MCF 10A (cell line): Measurements from ENCODE around the gene ZBTB11. TPM values are rescaled to one million over a fixed set of nuclear protein-coding genes. Genes with fewer than 3 reads are reported as not detected.
"Not testable (repeated sequence)": the region's sequence is repeated elsewhere in the genome, so short reads cannot be mapped to it uniquely, and the experiment has no call there.

ENCODE experiments used
- BruUV-seq: library from RNA; stranded (reverse); fragments of 400-500 nt; replicated peaks from 2 replicates; lab custom pipeline; 2021; lab: Mats Ljungman, UMichigan
- CTCF ChIA-PET: fragments of 300-600 bp; sonication (Branson Sonifier 250); formaldehyde crosslinking; extraction: SDS; loops from one replicate; lab custom pipeline; 2021; ENCODE audit warnings: antibody characterized with exemption, inconsistent platforms; lab: Yijun Ruan, JAX
- POLR2A ChIA-PET: fragments of 300-600, 350-650 bp; sonication (Branson Sonifier 250); formaldehyde crosslinking; extraction: SDS; loops from one replicate; lab custom pipeline; 2020; ENCODE audit warnings: antibody characterized with exemption, inconsistent platforms; lab: Yijun Ruan, JAX
- DNase-seq: peaks from one replicate; pipeline ENCODE4 v3.0.0-alpha.2; 2018; ENCODE audit not compliant: unreplicated experiment
- H3K27ac Mint-ChIP-seq: one replicate; pipeline ENCODE4 v1.8.0; 2022; ENCODE audit warnings: mild to moderate bottlenecking, low read depth, mixed read lengths; ENCODE audit not compliant: unreplicated experiment
- H3K27me3 Mint-ChIP-seq: one replicate; pipeline ENCODE4 v1.8.0; 2022; ENCODE audit warnings: mixed read lengths; ENCODE audit not compliant: insufficient read depth, unreplicated experiment
- H3K36me3 Mint-ChIP-seq: one replicate; pipeline ENCODE4 v1.8.0; 2022; ENCODE audit warnings: mild to moderate bottlenecking, moderate library complexity, mixed read lengths; ENCODE audit not compliant: insufficient read depth, unreplicated experiment
- H3K4me1 Mint-ChIP-seq: one replicate; pipeline ENCODE4 v1.8.0; 2022; ENCODE audit warnings: mixed read lengths; ENCODE audit not compliant: insufficient read depth, unreplicated experiment
- H3K4me3 Mint-ChIP-seq: one replicate; pipeline ENCODE4 v1.8.0; 2022; ENCODE audit warnings: mild to moderate bottlenecking, moderate library complexity, mixed read lengths; ENCODE audit not compliant: unreplicated experiment
- H3K9me3 Mint-ChIP-seq: one replicate; pipeline ENCODE4 v1.8.0; 2022; ENCODE audit warnings: mixed read lengths; ENCODE audit not compliant: unreplicated experiment
- intact Hi-C: fragments of 100-400 bp; cut with micrococcal nuclease; formaldehyde crosslinking; loops from 2 replicates; pipeline ENCODE4 v1.14.1; 2022
- total RNA-seq: library from RNA; stranded (reverse); gene quantifications from 2 replicates; pipeline ENCODE4 v1.2.3, GENCODE V29; 2022
- TF ChIP-seq, protein P1 (sequence below): fragments of 200-600 bp; IDR thresholded peaks from one replicate; pipeline ENCODE4 v1.8.0; 2022; ENCODE audit warnings: antibody characterized with exemption, mild to moderate bottlenecking; ENCODE audit not compliant: unreplicated experiment

ZBTB11 gene
- total RNA-seq, 1 experiment from 2014 or later = 28.9 TPM

DNA sequence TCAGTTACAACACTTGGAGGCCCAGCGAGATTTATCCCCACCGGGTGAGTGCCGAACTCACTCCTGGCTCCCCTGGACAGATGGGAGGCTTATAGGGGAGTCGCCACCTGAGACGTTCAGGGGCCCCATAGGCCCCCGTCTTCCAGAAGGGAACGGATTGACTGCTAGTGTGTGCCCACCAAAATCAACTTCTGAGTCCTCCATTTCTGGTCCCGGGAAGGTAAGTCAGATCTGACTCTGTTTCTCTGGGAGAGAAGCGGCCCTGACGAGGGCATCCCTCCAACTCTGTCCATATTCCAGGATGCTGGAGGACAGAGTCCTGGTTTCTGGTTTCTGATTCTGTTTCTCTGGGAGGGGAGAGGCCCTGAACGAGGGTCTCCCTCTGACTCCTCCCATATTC is 44.3 kb downstream of the ZBTB11 start:
- Mint-ChIP-seq H3K4me3 (no peak overlapping the region), H3K27me3 (no peaks in the 10 kb centered on the region), H3K4me1 (peaks cover 5% of the 10 kb centered on the region), H3K9me3 (no peaks in the 10 kb centered on the region), H3K27ac (no peak overlapping the region), H3K36me3 (peaks cover 7% of the 10 kb centered on the region)
- TF ChIP-seq, protein P1, sequence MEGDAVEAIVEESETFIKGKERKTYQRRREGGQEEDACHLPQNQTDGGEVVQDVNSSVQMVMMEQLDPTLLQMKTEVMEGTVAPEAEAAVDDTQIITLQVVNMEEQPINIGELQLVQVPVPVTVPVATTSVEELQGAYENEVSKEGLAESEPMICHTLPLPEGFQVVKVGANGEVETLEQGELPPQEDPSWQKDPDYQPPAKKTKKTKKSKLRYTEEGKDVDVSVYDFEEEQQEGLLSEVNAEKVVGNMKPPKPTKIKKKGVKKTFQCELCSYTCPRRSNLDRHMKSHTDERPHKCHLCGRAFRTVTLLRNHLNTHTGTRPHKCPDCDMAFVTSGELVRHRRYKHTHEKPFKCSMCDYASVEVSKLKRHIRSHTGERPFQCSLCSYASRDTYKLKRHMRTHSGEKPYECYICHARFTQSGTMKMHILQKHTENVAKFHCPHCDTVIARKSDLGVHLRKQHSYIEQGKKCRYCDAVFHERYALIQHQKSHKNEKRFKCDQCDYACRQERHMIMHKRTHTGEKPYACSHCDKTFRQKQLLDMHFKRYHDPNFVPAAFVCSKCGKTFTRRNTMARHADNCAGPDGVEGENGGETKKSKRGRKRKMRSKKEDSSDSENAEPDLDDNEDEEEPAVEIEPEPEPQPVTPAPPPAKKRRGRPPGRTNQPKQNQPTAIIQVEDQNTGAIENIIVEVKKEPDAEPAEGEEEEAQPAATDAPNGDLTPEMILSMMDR = no peak
- DNase-seq = no peak
- CTCF ChIA-PET = no interaction called here
- no TSS peak for BruUV-seq
- POLR2A ChIA-PET = no interaction called here
- intact Hi-C loops = no loop called here

DNA sequence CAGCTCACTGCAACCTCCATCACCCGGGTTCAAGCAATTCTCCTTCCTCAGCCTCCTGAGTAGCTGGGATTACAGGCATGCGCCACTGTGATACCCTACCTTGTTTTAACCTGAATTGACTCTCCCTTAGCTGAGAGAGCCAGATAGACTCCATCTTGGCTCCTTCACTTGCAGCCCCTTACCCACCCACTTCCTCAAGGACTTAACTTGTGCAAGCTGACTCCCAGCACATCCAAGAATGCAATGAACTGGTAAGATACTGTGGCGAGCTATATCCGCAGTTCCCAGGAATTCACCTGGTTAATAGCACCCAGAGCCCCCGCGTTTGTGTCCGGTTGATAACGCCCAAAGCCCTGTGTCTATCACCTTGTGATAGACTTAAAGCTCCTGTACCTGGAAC is 45.0 kb downstream of the ZBTB11 start:
- DNase-seq, H3K36me3 Mint-ChIP-seq, H3K4me1 Mint-ChIP-seq, H3K4me3 Mint-ChIP-seq, BruUV-seq, H3K27ac Mint-ChIP-seq, intact Hi-C loops, H3K9me3 Mint-ChIP-seq, H3K27me3 Mint-ChIP-seq: not testable (repeated sequence)
- POLR2A ChIA-PET = interaction anchor here (0.6 to 0.7 kb wide), 2 partner anchors 16 to 57 kb away, joined by 3 read pairs; no protein-coding TSS in a partner anchor
- CTCF ChIA-PET = interaction anchor here (0.8 to 1.7 kb wide), 2 partner anchors 58 to 76 kb away, joined by 3 to 4 read pairs; partner anchors contain the start of gene PCNP

DNA sequence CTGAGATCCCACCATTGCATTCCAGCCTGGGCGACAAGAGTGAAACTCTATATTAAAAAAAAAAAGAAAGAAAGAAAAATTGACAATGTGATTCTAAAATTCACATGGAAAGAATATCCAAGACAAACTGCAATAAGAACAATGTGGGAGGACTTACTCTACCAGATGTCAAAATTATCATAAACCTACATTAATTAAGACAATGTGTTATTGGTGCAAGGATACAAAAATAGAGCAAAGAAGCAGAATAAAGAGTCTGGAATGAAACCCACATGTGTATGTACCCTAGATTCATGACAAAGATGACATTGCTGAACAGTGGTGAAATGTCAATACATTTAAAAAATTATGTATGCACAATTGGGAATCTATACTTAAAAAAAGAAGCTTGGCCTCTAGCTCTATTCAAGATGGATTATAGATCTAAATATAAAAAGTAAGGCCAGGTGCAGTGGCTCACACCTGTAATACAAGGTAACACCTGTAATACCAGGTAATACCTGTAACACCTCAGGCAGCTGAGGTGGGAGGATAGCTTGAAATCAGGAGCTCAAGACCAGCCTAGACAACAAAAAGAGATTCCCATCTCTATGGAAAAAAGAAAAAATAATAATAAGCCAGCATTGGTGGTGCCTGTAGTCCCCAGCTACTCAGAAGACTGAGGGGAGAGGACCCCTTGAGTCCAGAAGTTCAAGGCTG is 45.7 kb downstream of the ZBTB11 start:
- no peak overlapping the region for H3K27ac Mint-ChIP-seq
- H3K4me1 Mint-ChIP-seq = peaks cover 1% of the 10 kb centered on the region
- ChIA-PET CTCF (interaction anchor here (0.6 to 1.7 kb wide), 4 partner anchors 18 to 1988 kb away, joined by 3 to 4 read pairs (median 4); partner anchors contain the start of gene PCNP), POLR2A (interaction anchor here (0.6 to 0.7 kb wide), 3 partner anchors 15 to 56 kb away, joined by 3 to 5 read pairs (median 3); no protein-coding TSS in a partner anchor)
- BruUV-seq = no TSS peak
- no peak overlapping the region for H3K4me3 Mint-ChIP-seq
- no peak for DNase-seq
- H3K27me3 Mint-ChIP-seq = no peaks in the 10 kb centered on the region
- intact Hi-C loops = no loop called here
- no peaks in the 10 kb centered on the region for H3K9me3 Mint-ChIP-seq
- TF ChIP-seq, protein P1 = no peak
- peaks cover 7% of the 10 kb centered on the region for H3K36me3 Mint-ChIP-seq

DNA sequence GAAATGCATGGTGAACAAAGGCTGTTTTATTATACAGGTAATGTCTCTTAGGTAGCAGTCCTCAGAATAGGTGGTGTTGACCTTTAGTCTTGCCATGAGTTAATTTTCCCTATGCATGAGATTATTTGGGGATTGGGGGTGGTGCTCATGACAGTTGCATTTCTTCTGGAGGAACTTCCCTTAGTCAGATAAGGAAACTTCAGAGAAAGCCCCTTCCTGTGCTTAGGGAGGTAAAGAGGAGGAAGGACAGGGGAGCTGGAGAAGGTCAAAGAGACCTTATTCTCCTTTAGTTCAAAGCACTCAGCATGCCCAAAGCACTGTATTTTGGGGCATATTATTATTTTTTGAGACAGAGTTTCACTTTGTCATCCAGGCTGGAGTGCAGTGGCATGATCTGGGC is 47.7 kb downstream of the ZBTB11 start:
- DNase-seq = no peak
- POLR2A ChIA-PET = no interaction called here
- Mint-ChIP-seq H3K27ac (no peak overlapping the region), H3K4me3 (no peak overlapping the region), H3K4me1 (no peaks in the 10 kb centered on the region), H3K36me3 (no peaks in the 10 kb centered on the region), H3K9me3 (no peaks in the 10 kb centered on the region), H3K27me3 (no peaks in the 10 kb centered on the region)
- TF ChIP-seq, protein P1 = no peak
- CTCF ChIA-PET = no interaction called here
- no TSS peak for BruUV-seq
- intact Hi-C loops = no loop called here
